HG03025 (cell line): ENCODE measurements around the gene RERE.
"Not testable (repeated sequence)": the region's sequence is repeated elsewhere in the genome, so short reads cannot be mapped to it uniquely, and the experiment has no call there.

Source experiments
- ATAC-seq: cut with Tn5 transposase; IDR thresholded peaks from one replicate; pipeline ENCODE4 v1.9.1; 2021; ENCODE audit warnings: mild to moderate bottlenecking, moderate library complexity; ENCODE audit not compliant: unreplicated experiment, low FRiP score

Gene RERE

DNA sequence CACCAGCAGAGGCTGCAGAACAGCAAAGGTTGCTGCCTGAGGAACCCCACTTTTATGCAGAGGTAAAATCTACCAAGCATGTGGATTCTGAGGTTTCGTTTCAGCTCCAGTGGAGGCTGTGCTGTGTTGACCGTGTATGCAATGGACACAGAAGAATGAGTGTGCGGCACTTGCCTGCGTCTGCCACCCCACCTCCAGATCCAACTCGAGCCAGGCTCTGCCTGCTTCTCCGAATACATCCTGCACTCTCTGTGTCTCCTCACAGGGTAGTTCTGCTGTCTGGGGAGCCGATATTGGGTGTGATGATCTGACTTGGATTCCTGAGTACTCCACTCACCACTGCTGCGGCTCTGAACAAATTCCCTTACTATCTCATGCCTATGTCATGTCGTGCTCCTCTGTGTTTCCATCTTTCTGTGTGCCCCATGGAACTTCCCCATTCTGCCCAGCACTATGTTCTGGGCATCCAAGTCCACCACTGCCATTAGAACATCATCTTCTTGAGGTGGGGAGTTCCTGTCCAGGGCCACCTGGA lies 369.8 kb downstream of the RERE start:
- ATAC-seq: no peak

GRCh38 chr1:8446119-8446518 lies 371.3 kb downstream of the RERE start:
- not testable (repeated sequence) for ATAC-seq

GRCh38 chr1:8443558-8444194 lies 373.8 kb downstream of the RERE start:
- ATAC-seq: no peak

- no peak for ATAC-seq
Measured at GRCh38 chr1:8441426-8441825, 376.0 kb downstream of the RERE start.

DNA sequence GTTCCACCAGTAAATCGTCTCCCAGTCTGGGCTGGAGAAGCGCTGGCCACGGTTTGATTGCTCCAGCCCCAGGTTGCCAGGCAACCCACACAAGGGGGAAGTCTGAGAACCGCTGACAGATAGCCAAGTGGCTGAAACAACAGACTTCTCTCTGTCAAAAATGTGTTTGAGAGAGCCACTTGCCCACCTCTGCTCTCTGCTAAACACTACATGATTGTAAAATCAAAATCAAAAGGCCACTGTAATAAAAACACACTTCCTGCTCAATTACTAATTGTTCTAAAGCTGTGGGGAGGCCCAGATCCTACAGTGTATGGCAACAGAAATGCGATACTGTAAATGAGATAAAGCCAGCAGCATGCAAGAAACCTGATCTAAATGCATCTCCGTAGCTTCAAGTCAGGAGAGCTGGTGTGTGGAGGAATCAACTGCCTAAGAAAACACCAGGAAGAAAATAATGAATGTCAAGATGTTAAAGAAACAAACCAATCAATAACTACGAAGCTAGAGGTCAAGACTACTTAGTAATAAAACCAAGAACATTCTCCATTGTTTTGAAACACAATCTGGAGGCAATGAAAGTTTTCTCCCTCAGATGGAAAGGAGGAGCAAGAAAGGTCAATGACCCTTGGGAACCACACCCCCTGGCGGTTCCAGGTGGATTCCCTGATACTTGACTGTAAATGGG lies 378.3 kb downstream of the RERE start:
- no peak for ATAC-seq

DNA sequence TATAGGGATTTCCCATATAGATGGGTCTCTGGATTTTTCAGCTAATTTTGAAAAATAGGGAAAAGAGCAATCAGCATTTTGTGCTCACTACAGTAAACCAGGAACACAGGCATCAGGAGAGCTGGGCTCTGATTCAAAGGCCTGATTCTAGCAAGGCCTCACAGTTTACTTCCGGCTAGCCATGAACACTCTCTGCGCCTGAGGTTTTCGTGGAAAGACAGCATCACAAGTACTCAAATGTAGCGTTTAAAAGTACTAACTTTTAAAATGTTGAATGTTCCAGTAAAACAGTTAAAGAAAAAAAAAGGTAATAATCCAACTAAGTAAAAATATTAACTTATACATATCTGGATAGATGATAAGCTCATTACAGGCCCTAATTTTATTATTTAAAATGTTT lies 379.0 kb downstream of the RERE start:
- no peak for ATAC-seq

- ATAC-seq: no peak
Measured at GRCh38 chr1:8437347-8437746, 380.1 kb downstream of the RERE start.

- no peak for ATAC-seq
Measured at GRCh38 chr1:8435569-8436071, 381.8 kb downstream of the RERE start.

- no peak for ATAC-seq
Measured at GRCh38 chr1:8434101-8434500, 383.3 kb downstream of the RERE start.

GRCh38 chr1:8431784-8432183 lies 385.7 kb downstream of the RERE start:
- ATAC-seq: no peak

- no peak for ATAC-seq
Measured at GRCh38 chr1:8431019-8431418, 386.4 kb downstream of the RERE start.

DNA sequence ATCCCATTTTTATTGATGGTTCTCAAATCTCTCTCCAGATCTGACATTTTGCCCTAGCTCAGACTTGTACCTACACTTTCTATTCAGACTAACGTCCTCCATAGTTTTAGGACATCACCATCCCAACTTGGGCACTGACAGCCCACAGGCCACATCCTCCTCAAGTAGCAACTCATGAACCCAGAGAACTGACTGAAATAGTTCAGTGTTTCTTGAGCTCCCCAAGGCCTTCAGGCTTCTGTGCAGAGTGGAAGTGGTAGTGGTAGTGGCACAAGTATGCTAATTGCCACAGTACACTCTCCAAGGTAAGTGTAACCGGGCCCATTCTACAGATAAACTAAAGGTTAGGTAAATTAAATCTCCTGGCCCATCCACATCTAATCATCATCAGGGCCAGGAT lies 387.0 kb downstream of the RERE start:
- ATAC-seq: no peak

GRCh38 chr1:8429549-8430110 lies 387.8 kb downstream of the RERE start:
- ATAC-seq: no peak

- ATAC-seq: no peak
Measured at GRCh38 chr1:8428441-8428840, 389.0 kb downstream of the RERE start.

DNA sequence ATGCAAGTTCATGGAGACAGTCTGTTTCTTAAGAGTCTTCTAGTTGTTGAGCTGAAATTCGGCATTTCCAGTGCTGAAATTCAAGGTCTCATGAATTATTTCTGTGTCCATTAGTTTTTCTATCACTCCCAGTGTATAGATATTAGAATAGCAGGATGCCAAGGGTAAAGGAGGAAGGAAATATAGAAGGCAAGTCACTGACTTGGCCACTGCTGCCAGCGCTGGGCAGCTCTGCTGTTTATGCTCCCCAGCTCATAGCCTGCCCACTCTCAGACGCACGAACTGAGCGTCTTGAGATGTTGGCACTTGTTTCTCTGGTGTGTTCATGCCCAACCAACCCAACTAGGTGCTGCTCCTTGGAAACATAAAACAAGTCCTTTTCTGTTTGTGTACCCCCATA lies 389.5 kb downstream of the RERE start:
- no peak for ATAC-seq

DNA sequence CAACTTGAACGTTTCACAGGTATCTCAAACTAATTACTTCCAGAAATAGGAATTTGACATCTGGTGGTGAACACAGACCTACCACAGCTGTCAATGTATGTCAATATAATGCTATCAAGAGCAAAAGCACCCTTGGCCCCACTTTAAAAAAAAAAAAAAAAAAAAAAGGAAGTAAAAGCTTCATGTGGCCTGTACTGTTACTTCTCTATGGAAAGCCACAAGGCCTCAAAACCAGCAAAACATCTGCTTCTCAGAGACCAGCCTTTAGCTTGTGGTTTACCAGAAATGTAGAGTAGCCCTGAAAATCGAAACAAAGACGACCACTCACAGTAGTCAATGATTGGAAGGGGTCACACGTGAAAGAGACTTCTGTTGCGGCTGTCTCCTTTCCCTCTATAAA lies 389.9 kb downstream of the RERE start:
- peak; percentile 66 for ATAC-seq

DNA sequence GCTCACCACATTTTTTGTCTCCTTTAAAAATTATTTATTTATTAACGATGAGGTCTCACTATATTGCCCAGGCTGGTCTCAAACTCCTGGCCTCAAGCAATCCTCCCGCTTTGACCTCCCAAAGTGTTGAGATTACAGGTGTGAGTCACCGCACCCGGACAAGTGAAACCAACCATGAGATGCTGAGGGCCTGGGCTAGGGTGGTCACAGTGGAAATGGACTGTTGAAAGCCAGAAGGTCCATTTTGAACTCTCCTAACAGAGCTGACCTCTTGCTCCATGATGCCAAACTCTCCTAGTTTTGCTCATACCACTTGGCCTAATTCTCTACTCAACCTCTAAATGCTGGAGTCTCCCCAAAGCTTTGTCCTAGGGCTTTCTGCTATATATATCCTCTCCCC lies 390.4 kb downstream of the RERE start:
- peak; percentile 8 for ATAC-seq

DNA sequence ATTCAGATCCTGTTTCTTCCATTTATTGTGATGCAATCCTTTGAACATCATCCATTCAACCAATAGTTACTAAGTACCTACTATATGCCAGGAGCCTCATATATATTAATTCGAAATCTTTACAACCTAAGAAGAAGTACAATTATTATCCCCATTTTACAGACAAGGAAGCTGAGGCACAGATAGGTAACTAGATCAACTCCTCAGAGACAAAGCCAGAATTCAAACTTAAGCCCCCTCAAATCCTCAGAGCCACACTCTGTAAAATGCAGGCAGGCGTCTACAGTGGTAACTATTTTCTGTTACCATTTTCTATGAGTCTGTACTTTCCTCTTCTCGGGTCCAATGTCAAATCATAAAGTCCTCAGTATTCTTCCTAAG lies 391.7 kb downstream of the RERE start:
- no peak for ATAC-seq

DNA sequence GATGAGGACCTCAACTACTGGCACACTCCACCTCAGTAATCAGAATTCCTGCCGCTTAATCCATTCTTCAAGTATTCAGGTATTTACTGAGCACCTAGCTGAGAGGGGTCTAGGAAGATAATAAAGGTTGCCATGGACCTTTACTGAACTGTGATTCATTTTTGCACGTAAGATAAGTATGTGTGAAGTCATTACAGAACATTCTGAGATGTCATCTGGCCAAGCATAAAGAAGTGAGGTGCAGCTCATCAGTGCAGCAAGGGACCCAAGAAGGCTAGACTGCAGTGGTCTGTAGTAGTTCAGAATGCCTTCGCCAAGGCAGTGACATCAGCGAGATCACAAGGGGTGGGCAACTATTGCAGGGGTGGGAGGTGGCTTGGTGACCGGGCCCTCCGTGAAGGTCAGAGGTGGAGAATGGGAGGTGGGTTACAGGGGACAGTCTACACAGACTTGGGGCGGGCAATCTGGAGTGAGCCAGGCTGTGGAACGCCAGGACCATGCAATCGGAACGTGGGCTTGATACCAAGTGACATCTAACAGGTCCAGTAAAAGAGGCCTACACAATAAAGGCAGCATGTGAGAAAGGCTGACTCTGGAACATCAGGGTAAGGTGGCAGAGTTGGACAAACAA lies 392.2 kb downstream of the RERE start:
- no peak for ATAC-seq

GRCh38 chr1:8424539-8425116 lies 392.8 kb downstream of the RERE start:
- ATAC-seq: no peak
